CD4-positive, CD25-positive, alpha-beta regulatory T cell (primary cell): Measurements from ENCODE around the gene UTP25. TPM values are rescaled to one million over a fixed set of nuclear protein-coding genes. Genes with fewer than 3 reads are reported as not detected.

Experiments used
- polyA plus RNA-seq, 4 donors: library from polyadenylated mRNA; unstranded; fragments of 300-500 nt; fragmentation: Illumina TruSeq; gene quantifications; one replicate each; pipeline ENCODE4 v1.2.3, GENCODE V29; 2021
- total RNA-seq: library from RNA; stranded (reverse); gene quantifications from one replicate; pipeline ENCODE4 v1.2.3, GENCODE V29; 2022

The UTP25 gene
- total and polyA plus RNA-seq, 5 donors from 2014 or later: 2.4 to 7.4 (median 3.2) TPM

Other genes with a start within 250 kb of the UTP25 start
- not detected for gene CAMK1G, start 244.3 kb upstream of the UTP25 start, total RNA-seq
- gene CAMK1G, start 244.3 kb upstream of the UTP25 start, polyA plus RNA-seq: not detected
- gene LAMB3, start 175.5 kb upstream of the UTP25 start, total RNA-seq: 0.96 TPM
- gene LAMB3, start 175.5 kb upstream of the UTP25 start, polyA plus RNA-seq: under 1 TPM in 3 of 4 donors, not detected in 1; 0.24 to 0.74 (median 0.54) TPM
- gene G0S2, start 152.6 kb upstream of the UTP25 start, total RNA-seq: not detected
- gene G0S2, start 152.6 kb upstream of the UTP25 start, polyA plus RNA-seq: under 1 TPM in 1 of 4 donors, not detected in 3; 0.48 TPM
- gene HSD11B1, start 123.1 kb upstream of the UTP25 start, total RNA-seq: 0.47 TPM
- under 1 TPM; 0.38 to 0.74 (median 0.64) TPM for gene HSD11B1, start 123.1 kb upstream of the UTP25 start, polyA plus RNA-seq
- 470 TPM for gene TRAF3IP3, start 71.9 kb upstream of the UTP25 start, total RNA-seq
- gene TRAF3IP3, start 71.9 kb upstream of the UTP25 start, polyA plus RNA-seq: 100 to 1,000 TPM; 450 to 594 (median 504) TPM
- 0.27 TPM for gene C1orf74, start 43.4 kb upstream of the UTP25 start, total RNA-seq
- gene C1orf74, start 43.4 kb upstream of the UTP25 start, polyA plus RNA-seq: under 1 TPM; 0.07 to 0.56 (median 0.30) TPM
- 0.86 TPM for gene IRF6, start 21.8 kb upstream of the UTP25 start, total RNA-seq
- 1 to 10 TPM in 2 of 4 donors, under 1 TPM in 2; 0.21 to 1.9 (median 0.93) TPM for gene IRF6, start 21.8 kb upstream of the UTP25 start, polyA plus RNA-seq
- gene SYT14, start 110.2 kb downstream of the UTP25 start, total RNA-seq: not detected
- not detected for gene SYT14, start 110.2 kb downstream of the UTP25 start, polyA plus RNA-seq